SJSA1 (cell line): ENCODE data around the gene CLBA1. TPM values are rescaled to one million over a fixed set of nuclear protein-coding genes. Genes with fewer than 3 reads are reported as not detected.

Source experiments
- DNase-seq, 2 experiments: peaks; one replicate each; pipeline ENCODE4 v3.0.0-alpha.2; 2015 to 2020; ENCODE audit warnings: low spot score in 2 of 2, low read depth in 1 of 2
- H3K27ac ChIP-seq: fragments of 250-450 bp; sonication (Bioruptor Pico); 2 replicates; pipeline ENCODE4 v1.5.1; 2020; ENCODE audit warnings: mild to moderate bottlenecking, moderate library complexity
- H3K27me3 ChIP-seq: fragments of 250-450 bp; sonication (Bioruptor Pico); replicated peaks from 2 replicates; pipeline ENCODE4 v1.5.1; 2020; ENCODE audit warnings: mild to moderate bottlenecking, moderate library complexity
- H3K36me3 ChIP-seq: fragments of 250-450 bp; sonication (Bioruptor Pico); 2 replicates; pipeline ENCODE4 v1.5.1; 2020; ENCODE audit warnings: mild to moderate bottlenecking
- H3K4me1 ChIP-seq: fragments of 250-450 bp; sonication (Bioruptor Pico); replicated peaks from 2 replicates; pipeline ENCODE4 v1.6.1; 2021; ENCODE audit warnings: mild to moderate bottlenecking
- H3K4me3 ChIP-seq: fragments of 250-450 bp; sonication (Bioruptor Pico); 2 replicates; pipeline ENCODE4 v1.5.1; 2020; ENCODE audit warnings: mild to moderate bottlenecking
- H3K9me3 ChIP-seq: fragments of 250-450 bp; sonication (Bioruptor Pico); replicated peaks from 2 replicates; pipeline ENCODE4 v1.5.1; 2020; ENCODE audit warnings: mild to moderate bottlenecking
- total RNA-seq: library from RNA; depleted of rRNA; stranded (reverse); fragments of >200 nt; shearing (Covaris generic); gene quantifications from 2 replicates; pipeline ENCODE4 v1.2.3, GENCODE V29; 2014

Gene CLBA1
- total RNA-seq, 1 experiment from 2014 or later = 3.6 TPM

DNA sequence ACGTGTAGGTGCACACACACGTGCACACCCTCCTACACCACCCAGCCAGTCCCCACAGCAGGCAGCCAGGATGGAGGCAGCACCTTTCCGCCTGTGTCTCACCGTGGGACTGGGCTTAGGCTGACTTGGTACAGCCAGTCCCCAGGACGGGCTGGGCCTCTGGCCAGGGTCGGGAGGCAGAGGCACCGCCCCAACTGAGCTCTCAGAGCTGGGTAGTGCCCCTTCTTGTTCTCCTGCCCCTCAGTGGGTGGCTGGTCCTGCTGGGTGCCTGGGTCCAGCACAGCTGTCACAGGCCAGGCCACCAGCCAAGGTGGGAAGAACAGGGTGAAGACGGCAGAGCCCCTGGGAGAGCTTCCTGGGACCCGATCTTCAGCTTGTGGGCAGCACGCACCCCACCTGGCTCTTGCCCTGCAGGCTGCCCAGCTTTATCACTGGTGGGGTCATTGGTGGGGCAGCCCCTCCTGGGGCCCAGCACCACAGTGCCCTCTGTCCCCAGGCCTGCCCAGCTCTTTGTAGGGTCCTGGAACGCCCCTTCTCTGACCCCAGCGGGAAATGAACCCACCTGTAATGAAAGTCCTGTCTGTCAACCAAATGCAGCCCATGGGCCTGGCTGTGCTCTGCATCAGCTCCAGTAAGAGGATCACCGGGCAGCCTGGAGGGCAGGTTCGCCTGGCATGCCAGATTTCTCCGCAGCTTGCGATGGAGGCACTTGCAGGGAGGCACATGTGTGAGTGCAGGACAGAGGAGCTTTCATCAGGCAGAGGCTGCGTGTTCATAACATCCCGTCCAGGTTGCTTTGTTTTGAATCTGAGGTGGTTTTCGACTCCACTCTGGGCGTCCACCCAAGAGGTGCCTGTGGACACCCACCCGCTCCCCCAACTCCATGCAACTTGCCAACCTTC is 20.6 kb downstream of the CLBA1 start:
- DNase-seq = no peak
- no peaks in the 10 kb centered on the region for H3K27me3 ChIP-seq
- H3K9me3 ChIP-seq = no peaks in the 10 kb centered on the region
- H3K36me3 ChIP-seq = peaks cover 56% of the 10 kb centered on the region
- no peak overlapping the region for H3K27ac ChIP-seq
- no peaks in the 10 kb centered on the region for H3K4me1 ChIP-seq
- H3K4me3 ChIP-seq = no peak overlapping the region

DNA sequence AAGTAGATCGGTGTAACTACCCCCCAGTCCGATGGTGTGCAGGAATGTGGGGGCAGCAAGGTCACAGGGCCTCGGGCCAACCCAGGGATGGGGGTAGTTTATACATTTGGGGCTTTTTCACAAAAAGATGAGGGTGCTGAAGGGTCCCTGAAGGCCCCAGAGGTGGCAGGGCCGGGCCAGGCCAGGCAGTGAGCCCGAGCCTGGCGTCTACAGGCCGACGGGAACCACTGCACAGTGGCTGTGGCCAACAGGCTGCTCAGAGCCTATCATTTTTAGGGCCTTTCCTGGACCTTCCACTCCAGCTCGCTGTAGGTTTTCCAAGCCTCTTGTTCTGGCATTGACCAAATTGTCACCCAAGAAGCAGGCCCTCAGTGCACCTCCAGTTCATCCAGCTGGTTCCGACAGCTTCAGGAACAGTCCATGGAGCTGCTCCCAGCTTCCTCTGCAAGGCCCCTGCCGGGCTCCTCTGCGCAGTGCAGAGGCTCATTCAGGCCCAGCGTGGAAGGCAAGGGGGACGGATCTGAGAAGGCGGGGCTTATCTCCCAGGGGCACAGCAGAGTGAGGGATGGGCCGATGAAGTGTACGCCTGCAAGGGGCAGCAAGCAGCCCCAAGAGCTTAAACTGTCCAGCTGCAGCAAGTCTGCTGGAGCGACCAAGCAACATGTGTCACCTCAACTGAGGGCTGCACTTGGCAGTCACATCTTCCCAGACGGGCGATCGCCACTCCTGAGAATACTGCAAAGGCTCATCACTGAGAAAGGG is 21.4 kb downstream of the CLBA1 start:
- Histone ChIP-seq H3K36me3 (peaks cover 64% of the 10 kb centered on the region), H3K27ac (no peak overlapping the region), H3K4me3 (no peak overlapping the region), H3K9me3 (no peaks in the 10 kb centered on the region), H3K4me1 (no peaks in the 10 kb centered on the region), H3K27me3 (no peaks in the 10 kb centered on the region)
- no peak for DNase-seq

DNA sequence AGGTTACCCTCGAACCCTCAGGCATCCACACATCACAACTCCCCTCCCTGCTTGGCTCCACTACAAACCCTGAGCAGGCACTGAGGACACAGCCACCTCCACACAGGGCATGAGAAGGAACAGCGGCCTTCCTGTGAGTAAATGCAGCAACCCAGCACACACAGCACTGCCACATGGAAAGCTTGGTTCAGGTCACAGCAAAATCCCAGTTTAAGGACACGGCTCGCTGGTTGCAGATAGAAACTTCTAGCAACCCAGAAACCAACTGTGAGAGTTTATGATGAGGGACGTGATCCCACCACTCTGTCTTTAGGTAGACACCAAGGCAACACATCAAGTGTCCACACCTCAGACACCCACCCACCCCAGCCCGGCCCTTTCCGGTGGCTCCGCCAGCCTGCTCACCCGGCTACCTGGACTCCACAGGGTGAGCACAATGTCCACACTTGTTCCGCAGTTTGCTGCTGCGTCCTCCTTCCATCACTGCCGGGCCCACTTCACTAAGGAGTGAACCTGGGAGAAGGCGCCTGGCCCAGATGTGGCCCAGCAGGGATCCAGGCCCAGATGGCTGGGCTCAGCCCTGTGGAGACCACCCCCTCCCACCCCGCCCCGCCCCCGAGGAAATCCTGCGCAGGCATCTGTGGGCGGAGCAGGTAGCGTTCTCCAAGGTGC is 22.1 kb downstream of the CLBA1 start:
- H3K36me3 ChIP-seq = peaks cover 69% of the 10 kb centered on the region
- no peak for DNase-seq
- H3K9me3 ChIP-seq = no peaks in the 10 kb centered on the region
- H3K4me1 ChIP-seq = no peaks in the 10 kb centered on the region
- H3K4me3 ChIP-seq = no peak overlapping the region
- no peak overlapping the region for H3K27ac ChIP-seq
- H3K27me3 ChIP-seq = no peaks in the 10 kb centered on the region

DNA sequence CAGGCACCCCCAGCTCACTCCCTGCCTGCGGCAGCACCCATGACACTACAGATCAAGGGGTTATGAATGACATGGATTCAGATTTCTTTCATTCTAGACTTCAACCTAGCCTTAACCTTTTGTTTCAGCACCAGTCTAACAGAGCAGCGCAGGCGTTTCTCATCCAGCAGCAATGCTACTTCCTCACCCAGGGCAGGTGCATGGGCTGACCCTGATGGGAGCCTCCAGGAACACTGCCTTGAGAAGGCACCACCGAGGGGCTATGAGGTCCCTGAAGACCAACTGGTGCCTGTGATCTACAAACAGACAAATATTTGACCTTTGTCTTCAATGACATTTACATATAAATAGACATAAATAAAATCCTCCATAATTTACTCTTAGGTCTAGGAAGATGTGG is 24.5 kb downstream of the CLBA1 start:
- no peaks in the 10 kb centered on the region for H3K27me3 ChIP-seq
- H3K4me1 ChIP-seq = no peaks in the 10 kb centered on the region
- H3K27ac ChIP-seq = no peak overlapping the region
- peaks cover 86% of the 10 kb centered on the region for H3K36me3 ChIP-seq
- no peak overlapping the region for H3K4me3 ChIP-seq
- no peaks in the 10 kb centered on the region for H3K9me3 ChIP-seq
- no peak for DNase-seq

DNA sequence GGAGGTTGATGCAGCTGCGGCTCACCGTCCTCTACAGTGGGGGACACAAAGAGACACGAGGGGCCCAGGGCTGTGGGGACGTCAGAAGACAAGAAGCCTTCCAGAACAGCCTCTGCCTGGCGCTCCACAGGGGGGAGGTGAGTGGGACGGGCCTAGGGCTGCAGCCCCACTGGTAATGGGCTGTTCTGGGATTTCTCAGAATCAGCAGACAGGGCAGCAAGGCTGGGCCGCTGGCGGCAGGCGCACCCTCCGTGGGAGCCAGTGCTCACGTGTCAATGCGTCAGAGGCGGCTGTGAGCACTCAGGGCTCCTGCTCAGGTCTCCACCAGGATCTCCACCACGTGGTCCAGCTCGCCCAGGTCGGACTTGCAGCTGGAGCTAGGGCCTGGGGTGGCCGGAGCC is 25.3 kb downstream of the CLBA1 start:
- Histone ChIP-seq H3K27ac (no peak overlapping the region), H3K4me3 (no peak overlapping the region), H3K27me3 (no peaks in the 10 kb centered on the region), H3K9me3 (no peaks in the 10 kb centered on the region), H3K4me1 (0 out of 2 replicates have a peak, but pooled peaks cover 3% of the 10 kb centered on the region), H3K36me3 (peaks cover 90% of the 10 kb centered on the region)
- DNase-seq = no peak

GRCh38 chr14:105011312-105011990 is 25.9 kb downstream of the CLBA1 start:
- no peak for DNase-seq
- H3K4me1 ChIP-seq = 0 out of 2 replicates have a peak, but pooled peaks cover 3% of the 10 kb centered on the region
- H3K4me3 ChIP-seq = no peak overlapping the region
- H3K36me3 ChIP-seq = peaks cover 90% of the 10 kb centered on the region
- H3K27ac ChIP-seq = no peak overlapping the region
- H3K27me3 ChIP-seq = no peaks in the 10 kb centered on the region
- no peaks in the 10 kb centered on the region for H3K9me3 ChIP-seq

DNA sequence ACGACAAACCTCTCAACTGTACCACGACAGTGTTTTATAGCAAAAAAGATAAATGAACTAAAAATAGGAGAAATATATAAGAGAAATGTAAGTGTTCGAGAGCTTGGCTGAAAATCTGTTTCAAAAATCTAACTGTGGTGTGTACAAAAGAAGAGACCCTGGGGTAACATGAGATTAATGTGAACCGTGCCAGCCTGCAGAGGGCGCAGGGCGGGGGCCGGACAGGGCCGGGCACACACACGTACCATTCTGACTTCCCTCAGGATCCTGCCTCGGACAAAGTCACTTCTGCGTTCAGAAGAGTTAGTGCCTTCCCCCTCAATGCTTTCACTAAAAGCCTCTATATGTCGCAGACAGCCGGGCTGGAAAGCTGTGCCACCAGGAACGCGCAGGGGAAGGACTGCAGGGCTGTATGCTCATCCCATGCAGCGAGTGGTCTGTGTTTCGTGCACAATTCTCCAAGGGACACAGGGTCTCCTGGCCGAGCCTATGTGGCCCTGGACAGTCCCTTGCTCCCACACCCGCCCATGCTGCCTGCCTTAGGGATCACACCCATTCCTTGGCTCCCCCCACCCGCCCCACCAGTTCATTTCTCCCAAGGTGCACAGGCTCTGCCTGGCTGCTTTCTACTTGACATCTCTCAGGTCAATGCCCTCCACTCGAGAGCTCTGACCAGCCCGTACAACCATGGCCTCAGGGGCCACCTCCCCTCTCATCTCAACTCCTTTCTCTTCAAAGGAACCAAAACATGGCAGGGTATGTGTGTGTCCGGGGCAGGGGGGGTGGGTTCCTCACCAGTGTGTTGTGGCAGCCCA is 26.8 kb downstream of the CLBA1 start:
- DNase-seq = no peak
- Histone ChIP-seq H3K4me1 (peaks cover 3% of the 10 kb centered on the region; the same call in 1 of the 2 replicates), H3K36me3 (peaks cover 90% of the 10 kb centered on the region), H3K27me3 (no peaks in the 10 kb centered on the region), H3K4me3 (no peak overlapping the region), H3K9me3 (no peaks in the 10 kb centered on the region), H3K27ac (no peak overlapping the region)

GRCh38 chr14:105013150-105013785 is 27.7 kb downstream of the CLBA1 start:
- Histone ChIP-seq H3K4me3 (no peak overlapping the region), H3K36me3 (peaks cover 90% of the 10 kb centered on the region), H3K27me3 (no peaks in the 10 kb centered on the region), H3K9me3 (no peaks in the 10 kb centered on the region), H3K4me1 (peaks cover 11% of the 10 kb centered on the region; the same call in 1 of the 2 replicates), H3K27ac (no peak overlapping the region)
- no peak for DNase-seq

DNA sequence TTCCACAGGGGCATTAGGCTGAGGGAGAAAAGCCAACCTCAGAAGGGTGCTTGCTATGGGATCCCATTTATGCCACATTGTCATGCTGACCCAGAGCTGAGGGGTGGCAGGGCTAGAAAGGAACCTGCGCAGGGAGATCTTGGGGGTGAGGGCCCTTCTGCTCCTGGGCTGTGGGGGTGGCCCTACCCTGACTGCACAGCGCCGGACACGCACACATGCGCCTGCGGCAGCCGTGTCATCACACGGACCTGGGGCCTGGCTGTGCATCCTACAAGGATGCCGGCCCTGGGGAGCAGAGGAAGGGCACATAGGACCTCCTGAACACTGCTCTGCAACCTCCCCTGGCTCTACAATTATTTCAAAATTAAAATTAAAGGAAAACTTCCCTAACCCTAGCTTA is 28.4 kb downstream of the CLBA1 start:
- Histone ChIP-seq H3K9me3 (no peaks in the 10 kb centered on the region), H3K4me1 (peaks cover 19% of the 10 kb centered on the region), H3K36me3 (peaks cover 91% of the 10 kb centered on the region), H3K27me3 (no peaks in the 10 kb centered on the region), H3K27ac (no peak overlapping the region), H3K4me3 (no peak overlapping the region)
- no peak for DNase-seq

DNA sequence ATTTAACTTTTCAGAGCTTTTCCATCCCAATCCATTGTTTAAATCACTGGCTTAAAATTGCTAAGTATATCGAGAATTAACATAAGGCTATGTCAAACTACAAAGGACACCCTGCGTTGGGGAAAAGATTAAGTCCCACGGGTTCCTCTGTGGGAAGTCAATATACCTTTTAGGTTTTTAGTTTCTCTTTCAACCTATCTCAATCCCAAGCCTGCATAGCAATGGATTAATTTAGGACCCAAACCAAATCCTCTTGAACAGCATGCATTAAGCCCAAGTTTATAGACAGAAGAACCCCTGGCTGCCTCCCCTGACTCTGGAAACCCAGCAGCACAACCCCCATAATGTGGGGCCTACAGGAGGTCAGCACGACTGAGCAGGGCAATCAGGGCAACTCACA is 29.0 kb downstream of the CLBA1 start:
- H3K27ac ChIP-seq = no peak overlapping the region
- peaks cover 23% of the 10 kb centered on the region for H3K4me1 ChIP-seq
- no peaks in the 10 kb centered on the region for H3K27me3 ChIP-seq
- no peaks in the 10 kb centered on the region for H3K9me3 ChIP-seq
- H3K36me3 ChIP-seq = peaks cover 91% of the 10 kb centered on the region
- no peak overlapping the region for H3K4me3 ChIP-seq
- no peak for DNase-seq

DNA sequence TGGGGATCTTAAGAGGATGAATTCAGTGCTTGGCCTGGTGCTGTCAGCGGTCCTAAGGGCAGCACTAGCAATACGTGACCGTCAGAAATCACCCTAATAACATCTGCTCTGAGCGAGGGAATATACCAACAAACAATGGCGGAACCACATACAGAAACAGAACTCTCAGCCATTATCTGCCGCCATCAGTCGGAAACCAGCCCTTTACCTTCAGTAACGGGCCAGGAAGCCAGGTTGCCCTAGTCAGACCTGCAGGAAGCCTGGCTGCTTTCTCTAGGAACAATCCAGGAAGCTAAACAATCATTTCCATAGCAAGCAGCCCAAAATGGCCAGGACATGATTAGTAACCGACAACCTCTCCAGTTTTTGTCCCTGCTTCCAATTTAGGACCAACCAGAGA is 29.7 kb downstream of the CLBA1 start:
- H3K4me3 ChIP-seq = no peak overlapping the region
- H3K4me1 ChIP-seq = peaks cover 29% of the 10 kb centered on the region
- no peak overlapping the region for H3K27ac ChIP-seq
- H3K36me3 ChIP-seq = peaks cover 91% of the 10 kb centered on the region
- no peaks in the 10 kb centered on the region for H3K27me3 ChIP-seq
- no peaks in the 10 kb centered on the region for H3K9me3 ChIP-seq
- DNase-seq = no peak

- peaks cover 91% of the 10 kb centered on the region for H3K36me3 ChIP-seq
- H3K27ac ChIP-seq = no peak overlapping the region
- H3K4me3 ChIP-seq = no peak overlapping the region
- H3K4me1 ChIP-seq = peaks cover 30% of the 10 kb centered on the region
- H3K9me3 ChIP-seq = 0 out of 2 replicates have a peak, but pooled peaks cover 2% of the 10 kb centered on the region
- no peaks in the 10 kb centered on the region for H3K27me3 ChIP-seq
- DNase-seq = no peak
Measured at GRCh38 chr14:105015905-105016304, 30.3 kb downstream of the CLBA1 start.
